ENCODE results near the gene SMIM14. TPM values are rescaled to one million over a fixed set of nuclear protein-coding genes. Genes with fewer than 3 reads are reported as not detected.
"Not testable (repeated sequence)": the region's sequence is repeated elsewhere in the genome, so short reads cannot be mapped to it uniquely, and the experiment has no call there.

SMIM14 gene
- polyA plus RNA-seq, 5 donors = 45.5 to 70.0 (median 62.5) TPM

- no peak for DNase-seq
These were observed 96.6 kb downstream of the SMIM14 start for GRCh38 chr4:39541987-39542610.

GRCh38 chr4:39539089-39539611, 99.5 kb downstream of the SMIM14 start:
- DNase-seq = no peak

GRCh38 chr4:39533541-39533940, 105.1 kb downstream of the SMIM14 start:
- no peak for DNase-seq

GRCh38 chr4:39532237-39532636, 106.4 kb downstream of the SMIM14 start:
- DNase-seq = not testable (repeated sequence)

GRCh38 chr4:39530682-39531081, 108.0 kb downstream of the SMIM14 start:
- no peak for DNase-seq

GRCh38 chr4:39529534-39529933, 109.1 kb downstream of the SMIM14 start:
- no peak for DNase-seq

GRCh38 chr4:39528061-39528465, 110.6 kb downstream of the SMIM14 start:
- no peak for DNase-seq

GRCh38 chr4:39527296-39528060, 111.2 kb downstream of the SMIM14 start, which contains the start of gene UGDH:
Gene UGDH, minus strand, starts transcription at chr4:39527439. Its CDS starts 5,927 bp downstream, at chr4:39521512.
- DNase-seq = peak; percentile 98

GRCh38 chr4:39526765-39527295, 111.8 kb downstream of the SMIM14 start:
- DNase-seq = no peak

GRCh38 chr4:39525822-39526690, 112.6 kb downstream of the SMIM14 start:
- DNase-seq = no peak

GRCh38 chr4:39524161-39524957, 114.3 kb downstream of the SMIM14 start:
- DNase-seq = no peak

- no peak for DNase-seq
These were observed 116.6 kb downstream of the SMIM14 start for GRCh38 chr4:39522068-39522467.

GRCh38 chr4:39521253-39521919, 117.3 kb downstream of the SMIM14 start:
- DNase-seq = no peak

GRCh38 chr4:39518484-39518883, 120.2 kb downstream of the SMIM14 start:
- DNase-seq = no peak

GRCh38 chr4:39516407-39516966, 122.2 kb downstream of the SMIM14 start:
- DNase-seq = no peak

GRCh38 chr4:39515669-39516401, 122.8 kb downstream of the SMIM14 start:
- DNase-seq = not testable (repeated sequence)

GRCh38 chr4:39514888-39515401, 123.7 kb downstream of the SMIM14 start:
- DNase-seq = peak in 1 of 2 donors; percentile 12

- DNase-seq = not testable (repeated sequence)
These were observed 124.4 kb downstream of the SMIM14 start for GRCh38 chr4:39514266-39514665.
